SK-N-SH treated with all-trans-retinoic acid at 6 μM for 48 hours (cell line): Measurements from ENCODE around the gene RLN1.

Experiments
- ARNTL ChIP-seq: fragments of 450-650 bp; formaldehyde crosslinking; IDR thresholded peaks from 2 replicates; pipeline ENCODE4 v1.5.0; 2020; ENCODE audit warnings: low read depth, mild to moderate bottlenecking, moderate library complexity, borderline replicate concordance
- BACH2 ChIP-seq: fragments of 250-450 bp; sonication (Bioruptor Pico); IDR thresholded peaks from 2 replicates; pipeline ENCODE4 v1.9.0; 2021; ENCODE audit warnings: mild to moderate bottlenecking, borderline replicate concordance
- CSDC2 ChIP-seq: fragments of 250-450 bp; sonication (Bioruptor Pico); IDR thresholded peaks from 2 replicates; pipeline ENCODE4 v1.5.0; 2020; ENCODE audit warnings: mild to moderate bottlenecking, moderate library complexity
- ISL1 ChIP-seq: fragments of 250-450 bp; sonication (Bioruptor Pico); IDR thresholded peaks from 2 replicates; pipeline ENCODE4 v2.1.2; 2022; ENCODE audit warnings: mild to moderate bottlenecking, moderate library complexity
- OSR1 ChIP-seq: fragments of 250-450 bp; sonication (Bioruptor Pico); IDR thresholded peaks from 2 replicates; pipeline ENCODE4 v1.8.0; 2022; ENCODE audit warnings: moderate library complexity, mild to moderate bottlenecking, inconsistent platforms
- PPARA ChIP-seq: fragments of 250-450 bp; sonication (Bioruptor Pico); IDR thresholded peaks from 2 replicates; pipeline ENCODE4 v1.5.0; 2020; ENCODE audit warnings: mild to moderate bottlenecking, borderline replicate concordance
- RARB ChIP-seq: fragments of 250-450 bp; sonication (Bioruptor Pico); IDR thresholded peaks from 2 replicates; pipeline ENCODE4 v1.8.0; 2021; ENCODE audit warnings: mild to moderate bottlenecking, moderate library complexity
- SNAI2 ChIP-seq: fragments of 250-450 bp; sonication (Bioruptor Pico); IDR thresholded peaks from 2 replicates; pipeline ENCODE4 v1.5.0; 2020; ENCODE audit warnings: mild to moderate bottlenecking, moderate library complexity
- TCF4 ChIP-seq: fragments of 250-450 bp; sonication (Bioruptor Pico); IDR thresholded peaks from 2 replicates; pipeline ENCODE4 v1.8.0; 2021; ENCODE audit warnings: mild to moderate bottlenecking, moderate library complexity, borderline replicate concordance
- ZFP3 ChIP-seq: fragments of 250-450 bp; sonication (Bioruptor Pico); IDR thresholded peaks from 2 replicates; pipeline ENCODE4 v1.5.0; 2020; ENCODE audit warnings: mild to moderate bottlenecking, moderate library complexity
- ZNF565 ChIP-seq: fragments of 450-650 bp; formaldehyde crosslinking; conservative IDR thresholded peaks from 2 replicates; pipeline ENCODE4 v1.5.0; 2020; ENCODE audit warnings: low read depth, mild to moderate bottlenecking, moderate library complexity
- ZNF70 ChIP-seq: fragments of 450-650 bp; formaldehyde crosslinking; IDR thresholded peaks from 2 replicates; pipeline ENCODE4 v1.5.0; 2020; ENCODE audit warnings: mild to moderate bottlenecking, moderate library complexity
- TF ChIP-seq, protein P1 (sequence below): fragments of 250-450 bp; sonication (Bioruptor Pico); IDR thresholded peaks from 2 replicates; pipeline ENCODE4 v1.5.1; 2020; ENCODE audit warnings: low read depth, mild to moderate bottlenecking, moderate library complexity
- TF ChIP-seq, protein P2 (sequence below): fragments of 250-450 bp; sonication (Bioruptor Pico); IDR thresholded peaks from 2 replicates; pipeline ENCODE4 v1.5.0; 2020; ENCODE audit warnings: mild to moderate bottlenecking, moderate library complexity

DNA sequence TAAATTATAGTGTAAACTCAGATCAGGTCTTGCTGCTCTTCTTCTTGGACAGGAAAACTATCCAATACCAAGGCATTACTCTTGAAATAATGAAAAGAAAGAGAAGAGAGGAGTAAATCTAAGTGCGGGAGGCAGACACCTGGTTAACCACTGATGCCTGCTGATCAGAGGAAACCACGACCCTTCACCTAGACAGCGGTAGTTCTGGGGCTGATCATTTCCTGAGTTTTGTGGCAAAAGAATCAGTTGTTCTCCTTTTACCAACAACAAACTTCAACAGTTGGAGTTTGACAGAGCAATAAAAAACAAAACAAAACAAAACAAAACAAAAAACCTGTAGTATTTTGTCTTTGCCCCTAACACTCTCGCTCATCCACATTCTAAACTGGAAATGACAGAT lies 3.0 kb downstream of the RLN1 start:
- TF ChIP-seq ISL1 (CRISPR knock-in tag) (no peak), ARNTL (CRISPR knock-in tag) (no peak), RARB (CRISPR knock-in tag) (no peak), CSDC2 (CRISPR knock-in tag) (no peak), ZNF70 (CRISPR knock-in tag) (no peak), PPARA (no peak), SNAI2 (CRISPR knock-in tag) (no peak), BACH2 (no peak), ZFP3 (CRISPR knock-in tag) (no peak), OSR1 (CRISPR knock-in tag) (no peak), TCF4 (CRISPR knock-in tag) (no peak), ZNF565 (CRISPR knock-in tag) (no peak)
- TF ChIP-seq, protein P1, sequence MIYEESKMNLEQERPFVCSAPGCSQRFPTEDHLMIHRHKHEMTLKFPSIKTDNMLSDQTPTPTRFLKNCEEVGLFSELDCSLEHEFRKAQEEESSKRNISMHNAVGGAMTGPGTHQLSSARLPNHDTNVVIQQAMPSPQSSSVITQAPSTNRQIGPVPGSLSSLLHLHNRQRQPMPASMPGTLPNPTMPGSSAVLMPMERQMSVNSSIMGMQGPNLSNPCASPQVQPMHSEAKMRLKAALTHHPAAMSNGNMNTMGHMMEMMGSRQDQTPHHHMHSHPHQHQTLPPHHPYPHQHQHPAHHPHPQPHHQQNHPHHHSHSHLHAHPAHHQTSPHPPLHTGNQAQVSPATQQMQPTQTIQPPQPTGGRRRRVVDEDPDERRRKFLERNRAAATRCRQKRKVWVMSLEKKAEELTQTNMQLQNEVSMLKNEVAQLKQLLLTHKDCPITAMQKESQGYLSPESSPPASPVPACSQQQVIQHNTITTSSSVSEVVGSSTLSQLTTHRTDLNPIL: no peak
- TF ChIP-seq, protein P2, sequence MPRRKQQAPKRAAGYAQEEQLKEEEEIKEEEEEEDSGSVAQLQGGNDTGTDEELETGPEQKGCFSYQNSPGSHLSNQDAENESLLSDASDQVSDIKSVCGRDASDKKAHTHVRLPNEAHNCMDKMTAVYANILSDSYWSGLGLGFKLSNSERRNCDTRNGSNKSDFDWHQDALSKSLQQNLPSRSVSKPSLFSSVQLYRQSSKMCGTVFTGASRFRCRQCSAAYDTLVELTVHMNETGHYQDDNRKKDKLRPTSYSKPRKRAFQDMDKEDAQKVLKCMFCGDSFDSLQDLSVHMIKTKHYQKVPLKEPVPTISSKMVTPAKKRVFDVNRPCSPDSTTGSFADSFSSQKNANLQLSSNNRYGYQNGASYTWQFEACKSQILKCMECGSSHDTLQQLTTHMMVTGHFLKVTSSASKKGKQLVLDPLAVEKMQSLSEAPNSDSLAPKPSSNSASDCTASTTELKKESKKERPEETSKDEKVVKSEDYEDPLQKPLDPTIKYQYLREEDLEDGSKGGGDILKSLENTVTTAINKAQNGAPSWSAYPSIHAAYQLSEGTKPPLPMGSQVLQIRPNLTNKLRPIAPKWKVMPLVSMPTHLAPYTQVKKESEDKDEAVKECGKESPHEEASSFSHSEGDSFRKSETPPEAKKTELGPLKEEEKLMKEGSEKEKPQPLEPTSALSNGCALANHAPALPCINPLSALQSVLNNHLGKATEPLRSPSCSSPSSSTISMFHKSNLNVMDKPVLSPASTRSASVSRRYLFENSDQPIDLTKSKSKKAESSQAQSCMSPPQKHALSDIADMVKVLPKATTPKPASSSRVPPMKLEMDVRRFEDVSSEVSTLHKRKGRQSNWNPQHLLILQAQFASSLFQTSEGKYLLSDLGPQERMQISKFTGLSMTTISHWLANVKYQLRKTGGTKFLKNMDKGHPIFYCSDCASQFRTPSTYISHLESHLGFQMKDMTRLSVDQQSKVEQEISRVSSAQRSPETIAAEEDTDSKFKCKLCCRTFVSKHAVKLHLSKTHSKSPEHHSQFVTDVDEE (CRISPR knock-in tag): no peak
